H1 (cell line): ENCODE results near the gene IL10RA. TPM values are rescaled to one million over a fixed set of nuclear protein-coding genes. Genes with fewer than 3 reads are reported as not detected.

ENCODE experiments used
- CHD7 ChIP-seq: fragments of 300-600 bp; sonication (generic); IDR thresholded peaks from 2 replicates; pipeline ENCODE4 v1.7.1; 2012; ENCODE audit warnings: low read length, moderate library complexity, mild to moderate bottlenecking, inconsistent platforms; ENCODE audit not compliant: insufficient replicate concordance
- GTF2F1 ChIP-seq: IDR thresholded peaks from 2 replicates; pipeline ENCODE4 v1.6.1; 2012; ENCODE audit warnings: low read depth, low read length, improper control_type of control experiment, borderline replicate concordance
- JUN ChIP-seq: IDR thresholded peaks from 2 replicates; pipeline ENCODE4 v1.6.1; 2011; ENCODE audit warnings: low read depth, mild to moderate bottlenecking, improper control_type of control experiment, low read length
- JUND ChIP-seq: IDR thresholded peaks from 2 replicates; pipeline ENCODE4 v1.6.1; 2011; ENCODE audit warnings: mild to moderate bottlenecking, improper control_type of control experiment, low read length
- SIN3A ChIP-seq, 2 experiments: IDR thresholded peaks in 1 of 2; conservative IDR thresholded peaks in 1 of 2; 2 replicates each; pipeline ENCODE4 v1.6.1; 2011 to 2012; ENCODE audit warnings: low read length in 2 of 2, improper control_type of control experiment in 1 of 2, low read depth in 1 of 2, mild to moderate bottlenecking in 1 of 2
- SP2 ChIP-seq: IDR thresholded peaks from 2 replicates; pipeline ENCODE4 v1.6.1; 2012; ENCODE audit warnings: mild to moderate bottlenecking, low read length, inconsistent platforms
- TAF7 ChIP-seq: optimal IDR thresholded peaks from 2 replicates; pipeline ENCODE3; 2011; ENCODE audit warnings: low read depth, mild to moderate bottlenecking, inconsistent platforms, low read length, moderate library complexity, borderline replicate concordance
- USF2 ChIP-seq: IDR thresholded peaks from 2 replicates; pipeline ENCODE4 v1.6.1; 2011; ENCODE audit warnings: low read length, improper control_type of control experiment
- polyA plus RNA-seq, 7 experiments: library from polyadenylated mRNA; depleted of rRNA in 3 of 7; stranded (reverse) in 5 of 7; unstranded in 2 of 7; fragments of >200 nt in 5 of 7; fragments of 200-250 nt in 2 of 7; gene quantifications; 1 replicate in 5 of 7; 2 replicates in 1 of 7; 4 replicates in 1 of 7; pipeline versions ENCODE4 v1.2.1 to v1.2.3, GENCODE V29; 2011 to 2013; ENCODE audit warnings: missing spikeins in 2 of 7, mixed read lengths in 2 of 7
- total RNA-seq: library from RNA; stranded (reverse); fragmentation: NEBNext Ultra II Directional; extraction: Animal tissue kit (Norgen Biotek cat#: 25700); gene quantifications from 2 replicates; pipeline ENCODE4 v1.2.1, GENCODE V29; 2021

IL10RA gene
- total and polyA plus RNA-seq, 2 of the 8 experiments (the other 6 are each of a cell fraction or from before 2014, with no cell fraction given) = 0.05 to 0.11 TPM

GRCh38 chr11:118009864-118010737, 23.9 kb downstream of the IL10RA start (continued):
- no peak for TF ChIP-seq CHD7
- no peak for TF ChIP-seq GTF2F1
- TF ChIP-seq JUN = no peak
- TF ChIP-seq SIN3A (conservative IDR thresholded peaks at IDR 0.05 in 1 of 2, IDR thresholded peaks at IDR 0.05 in 1 of 2; ENCODE audit: low read depth in 1 of 2, low read length in 2 of 2) = no peak
- TF ChIP-seq JUND = no peak
- no peak for TF ChIP-seq USF2
- TF ChIP-seq SP2 = no peak
- no peak for TF ChIP-seq TAF7
